Chondrocyte (in vitro differentiated cells): Measurements from ENCODE around the gene SPOPL. TPM values are rescaled to one million over a fixed set of nuclear protein-coding genes. Genes with fewer than 3 reads are reported as not detected.

Experiments
- DNase-seq: peaks from one replicate; pipeline ENCODE4 v3.0.0; 2021; ENCODE audit warnings: mixed read lengths, low spot score
- H3K27ac Mint-ChIP-seq: one replicate; pipeline ENCODE4 v1.8.0; 2021; ENCODE audit warnings: mild to moderate bottlenecking, moderate library complexity, mixed read lengths; ENCODE audit not compliant: unreplicated experiment
- H3K27me3 Mint-ChIP-seq: 2 replicates; pipeline ENCODE4 v1.8.0; 2021; ENCODE audit warnings: low read depth, mixed read lengths
- H3K36me3 Mint-ChIP-seq: 2 replicates; pipeline ENCODE4 v1.8.0; 2021; ENCODE audit warnings: low read depth, mixed read lengths
- H3K4me1 Mint-ChIP-seq: 2 replicates; pipeline ENCODE4 v1.8.0; 2021; ENCODE audit warnings: low read depth, mild to moderate bottlenecking, mixed read lengths
- H3K4me3 Mint-ChIP-seq: one replicate; pipeline ENCODE4 v1.8.0; 2021; ENCODE audit warnings: mild to moderate bottlenecking, moderate library complexity, mixed read lengths; ENCODE audit not compliant: unreplicated experiment
- H3K9me3 Mint-ChIP-seq: 2 replicates; pipeline ENCODE4 v1.8.0; 2021; ENCODE audit warnings: low read depth, mixed read lengths
- CTCF ChIP-seq: fragments of 200-600 bp; sonication (generic); IDR thresholded peaks from 2 replicates; pipeline ENCODE4 v1.5.0; 2021; ENCODE audit warnings: antibody characterized with exemption, mild to moderate bottlenecking, moderate library complexity
- total RNA-seq: library from RNA; stranded (reverse); gene quantifications from 3 replicates; pipeline ENCODE4 v1.2.1, GENCODE V29; 2021

SPOPL gene
- total RNA-seq, 1 donor from 2014 or later: 16.2 TPM

- no peak overlapping the region for H3K4me3 Mint-ChIP-seq
- H3K9me3 Mint-ChIP-seq: no peaks in the 10 kb centered on the region
- no peak for TF ChIP-seq CTCF
- no peaks in the 10 kb centered on the region for H3K27me3 Mint-ChIP-seq
- H3K27ac Mint-ChIP-seq: no peak overlapping the region
- peaks cover 2% of the 10 kb centered on the region for H3K36me3 Mint-ChIP-seq
- H3K4me1 Mint-ChIP-seq: no peaks in the 10 kb centered on the region
- DNase-seq: no peak
These were observed 100.5 kb downstream of the SPOPL start for GRCh38 chr2:138602166-138602460.

- TF ChIP-seq CTCF: no peak
- no peak overlapping the region for H3K4me3 Mint-ChIP-seq
- DNase-seq: no peak
- no peaks in the 10 kb centered on the region for H3K27me3 Mint-ChIP-seq
- H3K27ac Mint-ChIP-seq: no peak overlapping the region
- no peaks in the 10 kb centered on the region for H3K4me1 Mint-ChIP-seq
- no peaks in the 10 kb centered on the region for H3K9me3 Mint-ChIP-seq
- H3K36me3 Mint-ChIP-seq: no peaks in the 10 kb centered on the region
These were observed 106.2 kb downstream of the SPOPL start for GRCh38 chr2:138607746-138608145.

GRCh38 chr2:138609446-138609845 lies 107.9 kb downstream of the SPOPL start:
- H3K27me3 Mint-ChIP-seq: no peaks in the 10 kb centered on the region
- H3K9me3 Mint-ChIP-seq: no peaks in the 10 kb centered on the region
- DNase-seq: no peak
- no peaks in the 10 kb centered on the region for H3K36me3 Mint-ChIP-seq
- no peak overlapping the region for H3K27ac Mint-ChIP-seq
- H3K4me3 Mint-ChIP-seq: no peak overlapping the region
- no peak for TF ChIP-seq CTCF
- no peaks in the 10 kb centered on the region for H3K4me1 Mint-ChIP-seq

GRCh38 chr2:138610201-138610953 lies 108.8 kb downstream of the SPOPL start:
- DNase-seq: no peak
- Mint-ChIP-seq H3K4me3 (no peak overlapping the region), H3K27me3 (no peaks in the 10 kb centered on the region), H3K4me1 (peaks cover 7% of the 10 kb centered on the region), H3K36me3 (no peaks in the 10 kb centered on the region), H3K9me3 (no peaks in the 10 kb centered on the region), H3K27ac (no peak overlapping the region)
- no peak for TF ChIP-seq CTCF

GRCh38 chr2:138615257-138615656 lies 113.7 kb downstream of the SPOPL start:
- Mint-ChIP-seq H3K36me3 (no peaks in the 10 kb centered on the region), H3K27ac (no peak overlapping the region), H3K9me3 (no peaks in the 10 kb centered on the region), H3K4me3 (no peak overlapping the region), H3K4me1 (peaks cover 8% of the 10 kb centered on the region), H3K27me3 (peaks cover 16% of the 10 kb centered on the region)
- DNase-seq: no peak
- no peak for TF ChIP-seq CTCF
